ENCODE results near the gene ASB2. TPM values are rescaled to one million over a fixed set of nuclear protein-coding genes. Genes with fewer than 3 reads are reported as not detected.

Gene ASB2
- total and polyA plus RNA-seq, 2 of the 8 experiments (the other 6 are each of a cell fraction or from before 2014, with no cell fraction given) = 1.0 to 2.1 TPM

GRCh38 chr14:93921001-93921806, 55.2 kb downstream of the ASB2 start:
- ChIA-PET CTCF (ENCODE audit: partially characterized antibody) (interaction anchor here (0.5 to 1.1 kb wide), 5 partner anchors 9 to 98 kb away, joined by 3 read pairs; no protein-coding TSS in a partner anchor), POLR2A (ENCODE audit: partially characterized antibody) (no interaction called here)
- H3K27me3 ChIP-seq (replicated peaks in 1 of 4; ENCODE audit: control insufficient read depth in 3 of 4, extremely low read depth in 1 of 4, insufficient read depth in 3 of 4, low read length in 3 of 4) = no peaks in the 10 kb centered on the region
- no peak overlapping the region for H2BK15ac ChIP-seq (ENCODE audit: low read length)
- H3K4me2 ChIP-seq (ENCODE audit: insufficient read depth in 1 of 2, low read depth in 2 of 2, low read length in 2 of 2) = no peak overlapping the region
- no peaks in the 10 kb centered on the region for H3K23me2 ChIP-seq (ENCODE audit: low read depth, low read length)
- WGBS, 2 experiments (ENCODE audit: extremely low coverage in 1 of 2, insufficient coverage in 1 of 2, insufficient read length in 1 of 2, insufficient replicate concordance in 2 of 2, low coverage in 1 of 2, low lambda C conversion rate in 2 of 2, missing lambda C conversion rate in 1 of 2) = 84% methylated on average over 18 of the region's 18 CpGs; no CpG with 5 or more reads in 1 of the 2 experiments
- H2BK120ac ChIP-seq (replicated peaks; ENCODE audit: low read depth, low read length) = no peak overlapping the region
- no peak overlapping the region for H3K18ac ChIP-seq (ENCODE audit: extremely low read depth, low read length)
- no peak overlapping the region for H2BK5ac ChIP-seq (ENCODE audit: low read depth, low read length)
- H3K23ac ChIP-seq (ENCODE audit: insufficient read length) = no peak overlapping the region
- H4K8ac ChIP-seq (ENCODE audit: extremely low read depth, insufficient read depth, low read length) = no peak overlapping the region
- no peaks in the 10 kb centered on the region for H4K20me1 ChIP-seq (replicated peaks in 1 of 2; ENCODE audit: control insufficient read depth in 1 of 2, insufficient read depth in 2 of 2, low read length in 2 of 2)
- no peaks in the 10 kb centered on the region for H3K79me1 ChIP-seq (ENCODE audit: low read depth, low read length)
- no peaks in the 10 kb centered on the region for H3K36me3 ChIP-seq (ENCODE audit: control insufficient read depth in 2 of 4, insufficient read depth in 4 of 4, low read length in 3 of 4)
- no peak overlapping the region for H2AK5ac ChIP-seq (ENCODE audit: low read depth, low read length)
- H3K9me3 ChIP-seq (ENCODE audit: insufficient read depth in 2 of 2, low read depth in 1 of 2, low read length in 1 of 2) = no peaks in the 10 kb centered on the region
- H4K5ac ChIP-seq (ENCODE audit: insufficient read length, low read depth, low read length) = no peak overlapping the region
- no peaks in the 10 kb centered on the region for H3K4me1 ChIP-seq (replicated peaks in 1 of 4; ENCODE audit: control insufficient read depth in 3 of 4, insufficient read depth in 4 of 4, low read length in 3 of 4)
- no peak overlapping the region for H3K27ac ChIP-seq (ENCODE audit: low read depth, low read length)
- H3K4me3 ChIP-seq (ENCODE audit: extremely low read depth in 1 of 4, insufficient read depth in 2 of 4, low read depth in 3 of 4, low read length in 4 of 4) = no peak overlapping the region
- no peak for DNase-seq (ENCODE audit: low read depth in 1 of 2, low spot score in 2 of 2)
- no peak overlapping the region for H3K9ac ChIP-seq (replicated peaks in 1 of 4; ENCODE audit: extremely low read depth in 1 of 4, low read depth in 3 of 4, low read length in 3 of 4)
- H3K14ac ChIP-seq (ENCODE audit: insufficient read length) = no peak overlapping the region
- H3K79me2 ChIP-seq (ENCODE audit: control insufficient read depth in 1 of 2, insufficient read depth in 2 of 2, low read length in 2 of 2) = no peaks in the 10 kb centered on the region
- no peak overlapping the region for H2BK12ac ChIP-seq (ENCODE audit: low read depth, low read length)
- no peak overlapping the region for H2BK20ac ChIP-seq (ENCODE audit: low read length)
- no peak overlapping the region for H3K56ac ChIP-seq (replicated peaks; ENCODE audit: insufficient read length, low read depth, low read length)
- no peak for FAIRE-seq
- H4K91ac ChIP-seq (replicated peaks; ENCODE audit: insufficient read length, low read length) = no peak overlapping the region
- H3K4ac ChIP-seq (replicated peaks; ENCODE audit: insufficient read length, low read depth, low read length) = no peak overlapping the region
- no peak overlapping the region for H2AFZ ChIP-seq (ENCODE audit: low read length)
- TF ChIP-seq SP2 (IDR thresholded peaks at IDR 0.05; ENCODE audit: low read length) (no peak), ASH2L (IDR thresholded peaks at IDR 0.05; ENCODE audit: low read length) (no peak), TEAD4 (IDR thresholded peaks at IDR 0.05; ENCODE audit: low read depth, low read length) (no peak)
